GM18907 (cell line): ENCODE data around the gene L1TD1.
"Not testable (repeated sequence)": the region's sequence is repeated elsewhere in the genome, so short reads cannot be mapped to it uniquely, and the experiment has no call there.

Experiments
- ATAC-seq: cut with Tn5 transposase; IDR thresholded peaks from one replicate; pipeline ENCODE4 v1.9.1; 2021; ENCODE audit warnings: mild to moderate bottlenecking, moderate library complexity; ENCODE audit not compliant: unreplicated experiment

The L1TD1 gene

DNA sequence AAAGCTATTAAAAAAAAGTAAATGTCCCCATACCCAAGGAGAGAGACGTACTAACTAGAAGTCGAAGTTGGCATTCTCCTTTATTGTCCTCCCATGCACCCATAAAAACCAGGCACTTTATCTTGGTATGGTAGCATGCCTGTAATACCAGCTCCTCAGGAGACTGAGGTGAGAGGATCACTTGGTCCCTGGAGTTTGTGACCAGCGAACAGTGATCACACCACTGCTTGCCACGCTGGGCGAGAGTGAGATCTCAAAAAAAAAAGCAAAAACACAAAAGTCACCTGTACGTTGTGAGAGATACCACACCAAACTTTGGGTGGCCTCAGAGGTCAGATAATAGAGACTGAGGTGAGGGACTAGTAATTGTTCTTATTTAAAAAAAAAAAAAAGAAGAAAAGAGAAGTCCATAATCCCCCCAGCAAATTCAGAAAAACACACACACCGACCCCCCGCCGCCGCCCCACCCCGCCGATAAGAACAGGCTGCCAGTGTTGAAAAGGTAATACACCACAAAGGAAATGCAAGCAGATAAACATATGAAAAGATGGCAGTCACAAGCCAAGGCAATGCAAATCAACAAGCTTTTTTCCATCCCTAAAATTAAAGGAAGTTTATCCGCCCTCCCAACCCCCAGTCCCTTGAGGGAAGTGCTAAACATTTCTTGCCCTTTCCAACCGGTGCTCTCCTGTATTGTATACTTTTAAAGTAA lies 3.6 kb downstream of the L1TD1 start:
- ATAC-seq = no peak

- no peak for ATAC-seq
These were observed 4.1 kb downstream of the L1TD1 start for GRCh38 chr1:62198781-62199125.

- no peak for ATAC-seq
These were observed 12.5 kb downstream of the L1TD1 start for GRCh38 chr1:62207187-62207586.

DNA sequence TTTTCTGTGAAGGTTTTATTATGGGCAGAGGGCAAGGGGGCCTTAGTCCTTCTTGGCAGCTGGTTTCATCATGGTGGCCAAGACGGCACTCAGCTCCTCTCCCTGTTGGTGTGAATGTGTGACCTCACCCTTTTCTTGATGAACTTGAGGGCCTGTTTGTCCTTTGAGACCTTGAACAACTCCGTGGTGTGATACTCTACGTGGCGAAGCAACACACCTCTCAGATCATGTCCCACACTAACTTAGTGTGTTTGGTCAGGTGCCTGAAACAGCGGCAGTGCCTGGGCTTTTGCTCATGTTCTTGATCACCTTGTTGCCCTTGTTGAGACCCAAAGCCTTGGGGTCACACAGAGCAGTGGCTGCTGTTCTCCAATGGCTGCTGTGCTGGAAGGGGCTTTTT lies 13.4 kb downstream of the L1TD1 start:
- ATAC-seq = no peak

GRCh38 chr1:62208970-62209369 lies 14.3 kb downstream of the L1TD1 start:
- ATAC-seq = no peak

GRCh38 chr1:62209931-62210595 lies 15.4 kb downstream of the L1TD1 start:
- ATAC-seq = no peak

DNA sequence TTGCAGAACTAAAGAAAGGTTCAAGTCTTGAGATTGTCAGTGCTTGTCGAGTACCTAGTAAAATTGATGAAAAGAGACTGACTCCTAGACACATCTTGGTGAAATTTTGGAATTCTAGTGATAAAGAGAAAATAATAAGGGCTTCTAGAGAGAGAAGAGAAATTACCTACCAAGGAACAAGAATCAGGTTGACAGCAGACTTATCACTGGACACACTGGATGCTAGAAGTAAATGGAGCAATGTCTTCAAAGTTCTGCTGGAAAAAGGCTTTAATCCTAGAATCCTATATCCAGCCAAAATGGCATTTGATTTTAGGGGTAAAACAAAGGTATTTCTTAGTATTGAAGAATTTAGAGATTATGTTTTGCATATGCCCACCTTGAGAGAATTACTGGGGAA lies 16.3 kb downstream of the L1TD1 start:
- ATAC-seq = no peak

GRCh38 chr1:62212411-62212810 lies 17.8 kb downstream of the L1TD1 start:
- no peak for ATAC-seq

DNA sequence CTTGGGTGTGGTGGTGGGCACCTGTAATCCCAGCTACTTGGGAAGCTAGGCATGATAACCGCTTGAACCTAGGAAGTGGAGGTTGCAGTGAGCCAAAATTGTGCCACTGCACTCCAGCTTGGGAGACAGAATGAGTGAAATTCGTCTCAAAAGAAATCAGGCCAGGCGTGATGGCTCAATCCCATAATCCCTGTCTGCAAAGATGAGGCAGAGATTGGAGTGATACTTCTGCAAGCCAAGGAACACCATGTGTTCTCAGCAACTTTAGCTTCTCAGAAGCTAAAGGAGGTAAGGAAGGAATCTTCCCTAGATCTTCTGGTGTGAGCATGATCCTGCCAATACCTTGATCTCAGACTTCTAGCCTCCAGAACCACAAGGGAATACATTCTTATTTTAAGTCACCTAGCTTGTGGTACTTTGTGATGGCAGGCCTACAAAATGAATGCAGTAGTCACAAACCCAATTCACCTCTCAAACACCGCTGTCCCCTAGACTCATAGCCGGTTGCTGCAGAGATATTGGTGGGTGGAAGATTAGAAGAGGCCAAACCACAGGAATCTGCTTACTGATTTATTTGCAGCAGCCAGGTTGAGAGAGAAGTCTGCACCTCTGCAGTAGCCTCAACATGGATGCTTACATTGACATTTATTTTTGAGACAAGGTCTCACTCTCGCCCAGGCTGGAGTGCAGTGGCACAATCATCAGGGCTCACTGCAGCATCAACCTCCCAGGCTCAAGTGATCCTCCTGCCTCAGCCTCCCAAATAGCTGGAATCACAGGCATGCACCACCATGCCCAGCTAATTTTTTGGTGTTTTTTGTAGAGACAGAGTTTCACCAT lies 18.6 kb downstream of the L1TD1 start:
- ATAC-seq = no peak

- ATAC-seq = no peak
These were observed 24.0 kb downstream of the L1TD1 start for GRCh38 chr1:62218604-62219003.

- not testable (repeated sequence) for ATAC-seq
These were observed 25.8 kb downstream of the L1TD1 start for GRCh38 chr1:62220456-62220855.

DNA sequence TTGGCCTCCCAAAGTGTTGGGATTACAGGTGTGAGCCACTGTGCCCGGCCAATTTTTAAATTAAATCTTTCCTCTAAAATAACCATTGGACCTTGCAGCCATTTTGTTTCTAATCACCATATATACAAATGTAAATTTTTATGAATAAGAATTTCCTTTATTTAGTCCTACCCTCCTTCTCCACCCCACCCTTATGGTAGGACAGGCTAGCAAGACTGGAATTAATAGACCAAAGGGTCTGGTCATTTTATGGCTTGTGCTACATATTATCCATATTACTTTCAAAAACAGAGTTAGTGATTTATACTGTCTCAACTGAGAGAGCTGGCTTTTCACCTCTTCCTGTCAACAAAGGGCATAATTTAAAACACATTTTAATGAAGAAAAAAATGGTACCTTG lies 26.5 kb downstream of the L1TD1 start:
- no peak for ATAC-seq

GRCh38 chr1:62222321-62222720 lies 27.7 kb downstream of the L1TD1 start:
- no peak for ATAC-seq

- ATAC-seq = no peak
These were observed 29.5 kb downstream of the L1TD1 start for GRCh38 chr1:62224182-62224581.

- ATAC-seq = no peak
These were observed 32.8 kb downstream of the L1TD1 start for GRCh38 chr1:62227496-62227895.

DNA sequence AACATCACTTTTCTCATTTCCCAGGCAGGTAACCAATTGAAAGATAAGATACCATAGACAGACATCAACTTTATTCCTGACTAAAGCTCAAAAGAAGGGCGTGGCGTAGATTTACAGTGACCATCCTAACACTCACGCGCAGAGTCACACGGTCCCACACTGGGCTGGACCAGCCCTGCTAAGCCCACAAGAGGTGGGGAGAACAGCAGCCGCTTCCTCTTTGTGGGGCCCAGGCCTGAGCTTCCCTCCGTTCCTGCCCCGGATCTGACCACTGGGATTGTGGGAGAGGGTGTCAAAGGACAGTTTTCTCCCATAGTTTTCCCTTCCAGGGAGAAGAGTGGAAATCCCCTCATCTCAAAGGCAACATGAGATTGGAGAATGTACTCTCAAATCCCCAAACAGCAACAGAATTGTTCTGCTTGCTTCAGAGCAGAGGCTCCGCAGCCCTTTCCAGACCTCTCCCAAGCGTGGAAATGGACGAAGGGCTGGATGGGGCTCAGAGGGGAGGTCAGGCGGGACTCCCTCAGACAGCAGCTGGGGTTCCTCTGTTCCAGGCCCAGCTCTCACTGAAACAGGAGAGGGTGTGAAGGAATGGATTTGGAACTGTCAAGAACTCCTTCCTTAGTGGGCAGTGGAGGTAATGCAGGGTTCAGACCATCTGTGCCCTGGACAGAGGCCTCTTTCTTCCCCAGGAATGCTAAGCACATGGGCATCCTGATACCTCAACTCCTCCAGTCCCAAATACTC lies 33.7 kb downstream of the L1TD1 start:
- no peak for ATAC-seq

GRCh38 chr1:62228883-62229187 lies 34.2 kb downstream of the L1TD1 start:
- ATAC-seq = no peak

GRCh38 chr1:62229468-62229867 lies 34.8 kb downstream of the L1TD1 start:
- ATAC-seq = no peak

DNA sequence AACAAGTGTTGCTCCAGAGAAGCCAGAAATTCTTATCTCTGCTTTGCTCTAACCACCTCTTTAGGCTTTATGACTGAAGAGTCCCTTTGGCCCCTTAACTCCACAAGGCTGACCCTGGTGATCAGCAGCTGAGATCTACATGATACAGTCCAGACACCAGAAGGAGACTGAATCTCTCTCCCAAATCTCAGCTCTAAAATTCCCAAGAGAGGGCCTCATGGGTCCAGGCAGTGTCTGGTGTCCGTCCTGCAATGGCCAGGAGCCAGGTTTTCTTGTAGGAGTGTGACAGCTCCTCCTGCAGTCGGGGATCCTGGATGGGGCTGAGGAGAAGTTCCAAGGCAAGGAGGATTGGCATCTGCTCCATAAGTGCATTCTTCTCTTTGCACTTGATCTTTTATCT lies 35.3 kb downstream of the L1TD1 start:
- ATAC-seq = no peak

- ATAC-seq = no peak
These were observed 36.1 kb downstream of the L1TD1 start for GRCh38 chr1:62230718-62231117.

DNA sequence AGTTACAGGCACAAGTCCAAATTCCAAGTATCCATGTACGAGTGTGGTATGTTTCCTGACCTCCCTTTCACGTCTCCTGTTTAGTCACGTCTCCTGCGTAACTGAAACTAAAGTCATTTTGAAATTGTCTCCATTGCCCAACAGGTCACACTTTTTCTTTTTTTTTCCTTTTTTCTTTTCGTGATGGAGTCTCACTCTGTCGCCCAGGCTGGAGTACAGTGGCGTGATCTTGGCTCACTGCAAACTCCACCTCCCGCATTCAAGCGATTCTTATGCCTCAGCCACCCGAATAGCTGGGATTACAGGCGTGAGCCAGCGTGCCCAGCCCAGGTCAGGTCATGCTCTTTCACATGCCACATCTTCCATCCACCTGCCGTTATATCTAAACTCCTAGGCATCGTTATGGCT lies 38.2 kb downstream of the L1TD1 start:
- ATAC-seq = no peak
